NCI-H526 (cell line): ENCODE measurements around the gene NCK2.
"Not testable (repeated sequence)": the region's sequence is repeated elsewhere in the genome, so short reads cannot be mapped to it uniquely, and the experiment has no call there.

Experiments
- DNase-seq, 2 experiments: peaks; one replicate each; lab custom pipeline; 2025; lab: John Stamatoyannopoulos, UW

The NCK2 gene

GRCh38 chr2:105754994-105755393 is 10.3 kb downstream of the NCK2 start:
- no peak for DNase-seq

- no peak for DNase-seq
These were observed 11.2 kb downstream of the NCK2 start for GRCh38 chr2:105755895-105756294.

GRCh38 chr2:105756435-105756834 is 11.7 kb downstream of the NCK2 start:
- no peak for DNase-seq

GRCh38 chr2:105756865-105757264 is 12.2 kb downstream of the NCK2 start:
- DNase-seq: not testable (repeated sequence)

GRCh38 chr2:105757433-105757832 is 12.7 kb downstream of the NCK2 start:
- no peak for DNase-seq

- peak in 1 of 2 experiments; percentile 16 for DNase-seq
These were observed 15.5 kb downstream of the NCK2 start for GRCh38 chr2:105760191-105760590.

GRCh38 chr2:105760639-105761337 is 16.1 kb downstream of the NCK2 start:
- DNase-seq: no peak

- no peak for DNase-seq
These were observed 17.3 kb downstream of the NCK2 start for GRCh38 chr2:105761931-105762515.

- DNase-seq: no peak
These were observed 18.4 kb downstream of the NCK2 start for GRCh38 chr2:105763076-105763475.

- DNase-seq: no peak
These were observed 19.3 kb downstream of the NCK2 start for GRCh38 chr2:105764059-105764458.

- DNase-seq: no peak
These were observed 20.9 kb downstream of the NCK2 start for GRCh38 chr2:105765415-105766299.

- DNase-seq: no peak
These were observed 21.7 kb downstream of the NCK2 start for GRCh38 chr2:105766300-105766866.

- no peak for DNase-seq
These were observed 23.5 kb downstream of the NCK2 start for GRCh38 chr2:105768176-105768575.

- peak in 1 of 2 experiments; percentile 68 for DNase-seq
These were observed 24.3 kb downstream of the NCK2 start for GRCh38 chr2:105768961-105769452.

GRCh38 chr2:105769504-105769903 is 24.8 kb downstream of the NCK2 start:
- DNase-seq: peak in 1 of 2 experiments; percentile 28

- no peak for DNase-seq
These were observed 25.4 kb downstream of the NCK2 start for GRCh38 chr2:105770149-105770548.

GRCh38 chr2:105771291-105771690 is 26.6 kb downstream of the NCK2 start:
- not testable (repeated sequence) for DNase-seq

GRCh38 chr2:105771836-105772235 is 27.1 kb downstream of the NCK2 start:
- no peak for DNase-seq

GRCh38 chr2:105772362-105772761 is 27.6 kb downstream of the NCK2 start:
- DNase-seq: no peak

- DNase-seq: no peak
These were observed 28.9 kb downstream of the NCK2 start for GRCh38 chr2:105773568-105773967.

- no peak for DNase-seq
These were observed 30.1 kb downstream of the NCK2 start for GRCh38 chr2:105774781-105775337.
